ENCODE measurements around the gene WNT7A.
"Not testable (repeated sequence)": the region's sequence is repeated elsewhere in the genome, so short reads cannot be mapped to it uniquely, and the experiment has no call there.

WNT7A gene

DNA sequence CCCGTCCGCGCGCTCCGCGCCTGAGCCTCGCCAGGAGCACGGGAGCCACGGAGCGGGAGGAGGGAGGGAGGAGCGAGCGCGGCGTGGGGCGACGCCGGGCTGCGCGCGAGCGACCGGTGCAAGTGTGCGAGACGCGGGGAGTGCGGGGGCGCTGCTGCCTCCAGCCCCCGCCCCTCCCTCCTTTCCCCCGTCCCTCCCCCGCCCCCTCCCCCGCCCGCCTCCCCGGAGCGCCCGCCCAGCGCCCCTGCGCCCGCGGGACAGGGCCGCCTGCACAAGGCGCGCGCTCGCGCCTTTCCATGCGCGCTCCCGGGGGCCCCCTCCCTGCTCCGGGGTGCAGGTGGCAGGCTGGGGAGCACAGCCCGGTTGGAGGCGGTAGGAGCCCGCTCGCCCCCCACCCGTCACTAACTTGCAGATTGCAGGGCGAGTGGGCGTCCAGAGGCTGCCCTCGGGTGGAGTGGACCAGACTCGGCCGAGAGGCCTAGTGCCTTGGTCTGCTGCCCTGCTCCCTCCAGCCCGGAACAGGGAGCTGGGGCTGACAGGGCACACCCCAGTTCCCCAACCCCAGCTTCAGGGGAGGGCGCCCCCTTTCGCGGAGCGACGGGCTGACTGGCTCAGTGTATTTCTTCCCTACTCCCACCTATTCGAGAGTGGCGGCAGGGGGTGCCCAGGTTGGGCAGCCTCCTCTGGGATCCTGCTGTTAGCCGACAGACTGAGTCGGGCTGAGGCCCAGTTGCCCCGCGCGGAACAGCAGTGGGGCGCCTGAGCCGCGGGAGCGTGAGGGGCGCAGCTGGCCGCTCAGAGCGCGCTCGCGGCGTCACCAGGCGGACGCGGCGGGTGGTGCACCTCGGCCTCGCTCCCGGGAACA lies at the start of gene WNT7A:
WNT7A (minus strand) TSS at position 126 of the 865 bp plus-strand sequence. CDS start 255 bp downstream, outside the sequence.
- Histone ChIP-seq H3K4me3 (ENCODE audit: low read depth, low read length, poor library complexity, severe bottlenecking) (no peak within 1 kb of the TSS), H2AFZ (ENCODE audit: low read length) (no peak within 1 kb of the TSS), H3K9me2 (ENCODE audit: low read depth, low read length) (no peaks in the 10 kb centered on the region), H3F3A (ENCODE audit: insufficient read depth, low read length) (no peaks in the 10 kb centered on the region), H3K9ac (ENCODE audit: low read length) (no peak within 1 kb of the TSS), H3K27me3 (ENCODE audit: insufficient read depth, low read length) (no peaks in the 10 kb centered on the region), H3K79me2 (ENCODE audit: insufficient read depth, low read length) (no peaks in the 10 kb centered on the region), H4K20me1 (ENCODE audit: insufficient read depth, low read length) (no peaks in the 10 kb centered on the region), H3K27ac (ENCODE audit: low read depth, low read length, poor library complexity, severe bottlenecking) (no peak within 1 kb of the TSS), H3K9me3 (ENCODE audit: low read length) (no peaks in the 10 kb centered on the region), H3K4me2 (ENCODE audit: low read length) (no peak within 1 kb of the TSS), H3K36me3 (ENCODE audit: insufficient read depth, low read length) (no peaks in the 10 kb centered on the region), H3K4me1 (ENCODE audit: insufficient read depth, low read length, severe bottlenecking) (no peaks in the 10 kb centered on the region)
- no peak for TF ChIP-seq CTCF (IDR thresholded peaks at IDR 0.05; ENCODE audit: low read length)
- no peak for TF ChIP-seq EZH2 (IDR thresholded peaks at IDR 0.05; ENCODE audit: borderline replicate concordance, low read length)

- not testable (repeated sequence) for H3K4me2 ChIP-seq (ENCODE audit: low read length); H2AFZ ChIP-seq (ENCODE audit: low read length); H3K36me3 ChIP-seq (ENCODE audit: insufficient read depth, low read length); H3F3A ChIP-seq (ENCODE audit: insufficient read depth, low read length); H3K4me1 ChIP-seq (ENCODE audit: insufficient read depth, low read length, severe bottlenecking); H3K27ac ChIP-seq (ENCODE audit: low read depth, low read length, poor library complexity, severe bottlenecking); H4K20me1 ChIP-seq (ENCODE audit: insufficient read depth, low read length); H3K79me2 ChIP-seq (ENCODE audit: insufficient read depth, low read length); H3K9ac ChIP-seq (ENCODE audit: low read length); H3K4me3 ChIP-seq (ENCODE audit: low read depth, low read length, poor library complexity, severe bottlenecking); H3K9me3 ChIP-seq (ENCODE audit: low read length); H3K9me2 ChIP-seq (ENCODE audit: low read depth, low read length); H3K27me3 ChIP-seq (ENCODE audit: insufficient read depth, low read length)
Measured at GRCh38 chr3:13928741-13929140, 48.9 kb upstream of the WNT7A start.

DNA sequence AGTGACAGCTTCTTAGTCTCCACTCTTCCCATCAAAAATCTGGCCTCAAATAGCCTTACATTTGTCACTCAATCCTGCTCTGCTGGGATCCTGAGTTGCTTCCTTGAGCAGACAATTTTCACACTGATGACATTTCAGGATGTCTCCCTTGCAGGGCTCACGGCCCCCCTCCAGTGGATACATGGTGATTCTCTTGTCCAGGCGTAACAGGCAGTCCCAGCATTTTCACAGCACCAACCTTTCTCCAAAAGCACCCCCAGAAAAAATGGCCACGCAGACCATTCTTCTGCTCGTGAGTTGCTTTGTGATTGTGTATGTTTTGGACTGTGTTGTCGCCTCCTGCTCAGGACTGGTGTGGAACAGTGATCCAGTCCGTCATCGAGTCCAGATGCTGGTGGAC lies 47.4 kb upstream of the WNT7A start:
- H3K4me2 ChIP-seq (ENCODE audit: low read length): no peak overlapping the region

More for the DNA sequence above, 47.4 kb upstream of the WNT7A start:
- no peak overlapping the region for H2AFZ ChIP-seq (ENCODE audit: low read length)
- H3F3A ChIP-seq (ENCODE audit: insufficient read depth, low read length): no peaks in the 10 kb centered on the region
- no peaks in the 10 kb centered on the region for H3K36me3 ChIP-seq (ENCODE audit: insufficient read depth, low read length)
- no peaks in the 10 kb centered on the region for H3K4me1 ChIP-seq (ENCODE audit: insufficient read depth, low read length, severe bottlenecking)
- H3K4me3 ChIP-seq (ENCODE audit: low read depth, low read length, poor library complexity, severe bottlenecking): no peak overlapping the region
- no peak overlapping the region for H3K27ac ChIP-seq (ENCODE audit: low read depth, low read length, poor library complexity, severe bottlenecking)
- H3K79me2 ChIP-seq (ENCODE audit: insufficient read depth, low read length): no peaks in the 10 kb centered on the region
- TF ChIP-seq EZH2 (IDR thresholded peaks at IDR 0.05; ENCODE audit: borderline replicate concordance, low read length) (no peak), CTCF (IDR thresholded peaks at IDR 0.05; ENCODE audit: low read length) (no peak)
- no peaks in the 10 kb centered on the region for H3K27me3 ChIP-seq (ENCODE audit: insufficient read depth, low read length)
- no peaks in the 10 kb centered on the region for H3K9me3 ChIP-seq (ENCODE audit: low read length)
- H4K20me1 ChIP-seq (ENCODE audit: insufficient read depth, low read length): no peaks in the 10 kb centered on the region
- no peaks in the 10 kb centered on the region for H3K9me2 ChIP-seq (ENCODE audit: low read depth, low read length)
- H3K9ac ChIP-seq (ENCODE audit: low read length): no peak overlapping the region

Measured in OCI-LY1 (cell line).